Esophagus (tissue), 2 donors: Measurements from ENCODE around the gene LCLAT1. TPM values are rescaled to one million over a fixed set of nuclear protein-coding genes. Genes with fewer than 3 reads are reported as not detected.

Experiments
- H3K27ac ChIP-seq, 2 donors: one replicate each; pipeline ENCODE4 v1.5.1; 2013; ENCODE audit warnings: low read depth in 2 of 2, mild to moderate bottlenecking in 2 of 2, inconsistent platforms in 1 of 2, low read length in 1 of 2, moderate library complexity in 1 of 2
- H3K27me3 ChIP-seq, 2 donors: one replicate each; pipeline ENCODE4 v1.6.1; 2013; ENCODE audit warnings: low read length in 2 of 2, control low read depth in 1 of 2, mild to moderate bottlenecking in 1 of 2; ENCODE audit not compliant: insufficient read depth in 2 of 2, control insufficient read depth in 1 of 2
- H3K36me3 ChIP-seq, 2 donors: one replicate each; pipeline ENCODE4 v1.6.1; 2013; ENCODE audit warnings: low read length in 1 of 2; ENCODE audit not compliant: control insufficient read depth in 2 of 2, insufficient read depth in 2 of 2
- H3K4me1 ChIP-seq, 2 donors: one replicate each; pipeline ENCODE4 v1.6.1; 2013; ENCODE audit warnings: low read length in 1 of 2; ENCODE audit not compliant: control insufficient read depth in 2 of 2, insufficient read depth in 2 of 2
- H3K4me3 ChIP-seq, 2 donors: one replicate each; pipeline ENCODE4 v1.5.1; 2013; ENCODE audit warnings: low read length in 2 of 2, mild to moderate bottlenecking in 2 of 2, low read depth in 1 of 2, moderate library complexity in 1 of 2
- H3K9me3 ChIP-seq, 2 donors: one replicate each; pipeline ENCODE4 v1.6.1; 2013; ENCODE audit warnings: mild to moderate bottlenecking in 2 of 2, low read depth in 1 of 2, low read length in 1 of 2, moderate library complexity in 1 of 2; ENCODE audit not compliant: control insufficient read depth in 2 of 2, insufficient read depth in 1 of 2
- WGBS, 2 donors: extraction: QIAGEN DNeasy Blood & Tissue Kit; methylation state at CpG; one replicate each; pipeline ENCODE4 v1.1.7; 2013; 5-methylcytosine and 5-hydroxymethylcytosine counted together
- polyA plus RNA-seq, 2 donors: library from polyadenylated mRNA; stranded (reverse); fragments of 200-250 nt; gene quantifications; one replicate each; pipeline ENCODE4 v1.2.3, GENCODE V29; 2013
- donor health status: healthy with polysubstance abuse.
- donor health status: Bipolar disorder and iron deficiency.

Gene LCLAT1
- polyA plus RNA-seq = 1 to 10 TPM; 1.6 to 2.0 TPM

DNA sequence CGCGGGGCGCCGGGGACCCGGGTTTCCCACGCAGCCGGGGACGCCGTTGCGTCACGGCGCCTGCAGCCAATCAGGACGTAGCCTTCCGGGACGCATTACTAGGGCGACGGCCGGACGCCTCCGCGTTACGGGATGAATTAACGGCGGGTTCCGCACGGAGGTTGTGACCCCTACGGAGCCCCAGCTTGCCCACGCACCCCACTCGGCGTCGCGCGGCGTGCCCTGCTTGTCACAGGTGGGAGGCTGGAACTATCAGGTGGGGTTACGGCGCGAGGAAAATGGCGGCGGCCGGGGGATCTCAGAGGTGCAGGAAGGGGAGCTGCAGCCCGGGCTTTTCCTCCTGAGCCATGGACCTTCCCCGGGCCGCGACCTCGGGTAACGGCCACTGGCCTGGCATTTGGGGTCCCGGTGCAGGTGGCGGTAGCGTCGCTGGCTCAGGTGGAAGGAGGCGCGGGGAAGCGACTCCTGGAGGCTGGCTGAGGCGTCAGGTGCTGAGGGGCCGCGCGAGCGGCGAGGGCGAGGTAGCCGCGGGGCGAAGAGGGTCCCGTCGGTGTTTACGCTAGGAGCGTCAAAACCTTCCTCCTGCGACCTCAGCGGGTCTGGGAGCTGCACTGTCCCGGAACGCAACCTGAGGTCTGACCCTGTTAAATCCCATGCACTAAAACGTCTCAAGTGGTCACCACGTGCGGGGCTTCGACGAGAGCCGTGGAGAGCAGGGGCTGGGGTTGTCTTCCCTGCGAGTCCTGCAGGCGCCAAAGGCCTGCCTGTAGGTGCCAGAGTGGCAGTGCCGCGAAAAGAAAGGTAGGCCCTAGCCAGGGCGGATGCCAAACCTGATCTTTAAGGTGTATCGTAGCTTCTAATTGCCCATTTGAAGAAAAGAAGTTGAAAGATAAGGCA is at the start of gene LCLAT1:
Gene LCLAT1 (plus strand): TSS at position 98 of the 897 bp plus-strand sequence. CDS start 78,345 bp downstream, outside the sequence.
- Histone ChIP-seq H3K36me3 (no peaks in the 10 kb centered on the region), H3K27ac (peak within 1 kb of the TSS; percentile 67 to 88), H3K27me3 (no peaks in the 10 kb centered on the region), H3K4me1 (peaks cover 0 to 2% of the 10 kb centered on the region in 2 donors), H3K4me3 (peak within 1 kb of the TSS; percentile 85 to 89), H3K9me3 (no peaks in the 10 kb centered on the region)
- 2% methylated on average over 83 of the region's 83 CpGs for WGBS, 2 donors

DNA sequence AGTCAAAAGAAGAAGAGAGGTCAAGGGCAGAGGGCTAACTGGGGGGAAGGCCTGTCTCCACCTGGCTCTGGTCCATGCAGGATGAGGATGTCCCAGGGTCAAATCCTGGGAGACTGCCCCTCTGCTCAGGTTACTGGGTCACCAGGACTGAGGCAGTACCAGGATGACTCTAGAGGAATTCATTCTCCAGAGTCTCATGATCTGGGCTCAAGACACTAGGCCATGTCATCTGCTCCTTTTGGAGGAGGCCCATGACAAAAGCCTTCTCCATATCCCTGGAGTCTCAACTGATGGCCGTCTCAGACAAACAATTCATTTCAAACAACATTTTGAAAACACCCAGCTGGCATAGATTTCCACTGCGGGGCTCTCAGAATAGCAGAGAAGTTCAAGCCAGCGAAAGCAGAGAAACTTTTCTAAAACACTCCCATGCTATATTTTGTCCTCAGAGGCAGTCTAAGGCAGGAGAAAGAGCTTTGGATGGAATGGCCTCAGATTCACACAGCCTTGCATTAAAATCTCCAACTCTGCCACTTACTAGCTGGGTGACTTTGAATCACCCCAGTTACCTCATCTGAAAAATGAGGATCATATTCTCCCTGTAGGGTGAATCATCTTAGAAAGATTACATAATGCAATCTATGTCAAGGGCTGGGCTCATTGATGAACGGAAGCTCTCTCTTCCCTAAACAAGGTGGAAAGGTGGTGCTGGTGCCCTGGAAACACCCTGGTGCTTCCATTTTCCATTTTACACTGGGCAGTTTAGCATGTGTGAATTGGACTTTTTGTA is 48.8 kb upstream of the LCLAT1 start:
- no peak overlapping the region for H3K27ac ChIP-seq
- no peaks in the 10 kb centered on the region for H3K36me3 ChIP-seq
- WGBS, 2 donors = 64 to 84% methylated on average over 4 of the region's 4 CpGs
- H3K27me3 ChIP-seq = no peaks in the 10 kb centered on the region
- H3K4me1 ChIP-seq = peaks cover 0 to 5% of the 10 kb centered on the region in 2 donors
- H3K4me3 ChIP-seq = no peak overlapping the region
- H3K9me3 ChIP-seq = no peaks in the 10 kb centered on the region

DNA sequence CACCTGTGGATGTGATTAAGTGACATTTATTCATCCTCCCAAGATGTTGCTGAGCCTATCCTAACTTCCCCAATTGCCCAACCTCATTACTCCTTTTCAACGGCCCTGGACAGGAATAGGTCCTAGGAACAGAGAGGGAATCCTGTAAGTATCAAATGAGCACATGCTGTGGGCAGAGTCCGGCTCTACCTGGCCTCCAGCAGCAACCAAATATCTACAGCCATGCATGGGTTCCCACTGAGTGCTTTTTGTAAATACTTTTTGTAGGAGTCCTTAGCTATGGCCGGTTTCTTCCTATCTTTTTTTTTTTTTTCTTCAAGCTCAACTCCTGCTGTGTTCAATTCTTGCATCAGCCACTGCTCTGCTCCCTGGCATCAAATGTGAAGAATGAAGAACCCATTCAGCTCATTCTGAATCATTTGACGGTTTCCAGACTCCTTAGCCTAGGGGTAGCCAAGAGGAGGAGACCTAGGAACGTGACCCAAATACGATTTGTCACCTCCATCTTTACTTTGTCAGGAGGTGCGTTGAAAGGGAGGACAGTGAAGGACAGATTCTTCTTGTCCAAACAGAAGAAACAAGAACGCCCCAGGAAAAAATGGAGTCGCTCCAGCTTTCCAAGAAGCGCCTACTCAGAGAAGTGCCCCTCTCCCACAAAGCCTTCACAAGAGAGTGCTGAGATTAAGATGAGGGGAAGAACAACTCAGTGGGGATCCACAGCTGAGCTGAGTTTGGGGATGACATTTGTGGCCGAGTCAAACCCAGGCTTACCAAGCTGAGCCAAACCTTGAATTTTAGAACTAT is 46.7 kb upstream of the LCLAT1 start:
- Histone ChIP-seq H3K27me3 (no peaks in the 10 kb centered on the region), H3K4me3 (no peak overlapping the region), H3K4me1 (peaks cover 0 to 7% of the 10 kb centered on the region in 2 donors), H3K9me3 (no peaks in the 10 kb centered on the region), H3K36me3 (no peaks in the 10 kb centered on the region), H3K27ac (no peak overlapping the region)
- 84 to 92% methylated on average over 11 of the region's 11 CpGs for WGBS, 2 donors

DNA sequence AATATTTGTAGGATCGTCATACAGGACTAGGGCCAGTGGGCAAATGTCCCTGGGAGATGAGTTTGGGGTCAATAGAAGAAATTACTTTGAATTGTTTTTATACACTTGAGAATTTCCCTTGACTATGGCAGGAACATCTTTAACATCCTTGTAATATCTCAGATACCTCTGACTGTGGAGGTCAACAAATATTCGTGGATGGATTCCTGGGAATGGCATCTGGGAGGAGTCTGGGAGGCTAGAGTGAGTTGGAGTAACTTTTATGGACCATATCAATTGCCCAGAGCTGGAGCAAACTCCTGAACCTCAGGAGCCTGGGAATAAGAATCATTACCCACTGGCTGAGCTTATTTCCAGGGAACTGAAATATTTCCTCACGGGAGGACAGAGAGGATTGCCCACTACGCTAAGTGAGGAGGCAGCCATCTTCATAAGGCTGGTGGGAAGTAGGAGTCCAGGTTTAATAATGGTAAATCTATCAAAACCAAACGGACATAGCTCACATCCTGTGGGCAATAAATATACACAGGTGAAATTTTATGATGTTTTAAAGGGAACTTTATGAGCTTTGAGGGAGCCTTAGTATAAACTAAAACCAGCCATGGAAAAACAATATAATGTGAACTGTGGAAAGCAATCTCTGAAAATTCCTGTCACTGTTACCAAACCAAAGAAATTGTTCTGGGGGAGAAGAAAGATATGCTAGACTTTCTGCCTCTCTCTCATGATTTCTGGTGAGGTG is 44.4 kb upstream of the LCLAT1 start:
- no peaks in the 10 kb centered on the region for H3K9me3 ChIP-seq
- no peaks in the 10 kb centered on the region for H3K27me3 ChIP-seq
- no peak overlapping the region for H3K27ac ChIP-seq
- no peaks in the 10 kb centered on the region for H3K36me3 ChIP-seq
- WGBS, 2 donors = 76 to 79% methylated on average over 5 of the region's 5 CpGs
- H3K4me1 ChIP-seq = peaks cover 0 to 6% of the 10 kb centered on the region in 2 donors
- H3K4me3 ChIP-seq = no peak overlapping the region

DNA sequence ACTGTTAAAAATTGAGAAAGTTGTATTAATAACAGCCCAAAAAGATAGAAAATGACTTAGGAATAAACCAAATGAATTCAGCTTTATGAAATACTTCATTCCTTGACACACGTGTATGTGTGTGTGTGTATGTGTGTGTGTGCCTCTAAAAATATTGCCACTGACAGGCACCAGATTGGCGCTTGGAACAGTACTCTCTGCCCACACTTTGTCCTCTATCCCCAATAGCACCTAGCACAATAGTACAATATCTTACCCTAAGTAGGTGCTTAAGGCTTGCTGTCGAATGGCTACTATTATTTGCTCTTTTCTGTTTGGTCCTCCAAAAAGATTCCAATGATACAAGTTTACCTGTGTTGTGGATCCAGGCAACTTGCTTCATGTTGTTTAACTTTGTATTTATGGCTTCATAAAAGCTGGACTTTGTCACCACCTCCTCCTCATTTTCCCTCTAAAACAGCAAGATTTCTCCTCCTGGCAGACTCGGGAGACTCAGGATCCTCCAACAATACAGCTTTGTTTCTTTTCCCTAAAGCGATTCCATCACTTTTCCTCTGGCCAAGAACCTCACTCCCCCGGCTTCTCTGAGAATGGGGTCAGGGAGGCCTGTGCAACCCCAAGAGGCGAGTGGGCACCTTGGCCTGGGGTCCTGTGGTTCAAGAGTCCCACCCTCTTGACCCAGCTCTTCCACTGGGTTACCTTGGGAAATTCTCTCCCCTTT is 43.3 kb upstream of the LCLAT1 start:
- H3K4me1 ChIP-seq = peaks cover 0 to 8% of the 10 kb centered on the region in 2 donors
- H3K27me3 ChIP-seq = no peaks in the 10 kb centered on the region
- no peaks in the 10 kb centered on the region for H3K9me3 ChIP-seq
- no peak overlapping the region for H3K27ac ChIP-seq
- WGBS, 2 donors = 77% methylated on average over 7 of the region's 7 CpGs
- no peaks in the 10 kb centered on the region for H3K36me3 ChIP-seq
- H3K4me3 ChIP-seq = no peak overlapping the region

DNA sequence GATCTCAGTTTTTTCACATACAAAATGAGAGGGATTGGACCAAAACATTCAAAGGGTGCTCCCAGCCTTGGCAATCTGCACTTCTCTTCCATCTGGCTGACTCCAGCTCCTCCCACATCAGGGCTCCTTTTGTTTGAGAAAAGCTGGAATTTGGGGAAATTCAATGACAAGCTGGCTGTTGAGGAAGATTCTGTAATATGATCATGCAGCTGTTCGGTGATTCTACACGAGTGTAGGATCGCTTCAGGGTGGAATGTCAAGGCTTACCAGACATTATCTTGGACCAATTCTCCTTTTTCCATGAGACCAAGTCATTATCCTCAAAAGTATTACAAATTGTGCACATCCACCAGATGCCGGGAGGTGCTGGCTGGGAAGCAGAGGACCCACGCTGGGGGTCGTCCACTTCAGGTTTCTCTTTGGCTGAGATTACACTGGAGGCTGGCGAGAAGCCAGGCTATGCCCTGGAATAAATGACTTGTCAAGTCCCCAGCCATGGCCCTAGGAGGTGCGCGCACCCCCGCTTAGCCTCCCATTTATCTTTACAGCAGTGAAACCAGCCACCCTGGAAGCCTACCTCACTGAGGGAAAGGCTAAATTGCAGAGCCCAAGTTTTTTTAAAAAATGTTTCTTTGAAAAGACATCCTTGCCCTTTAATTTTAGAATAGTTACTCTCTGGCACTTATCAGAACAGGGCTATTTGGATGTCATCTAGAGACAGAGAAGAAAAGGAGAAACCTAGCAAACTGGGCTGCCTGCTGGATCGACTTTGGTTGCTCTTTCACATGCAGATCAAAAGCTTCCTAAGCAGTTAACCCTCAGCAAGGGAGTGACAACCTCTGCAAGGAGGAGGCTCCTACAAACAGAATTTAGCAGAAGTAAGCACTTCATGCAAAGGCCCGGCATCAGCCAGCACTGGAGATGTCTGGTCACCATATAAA is 42.5 kb upstream of the LCLAT1 start:
- WGBS, 2 donors = 58 to 68% methylated on average over 12 of the region's 12 CpGs
- peaks cover 0 to 8% of the 10 kb centered on the region in 2 donors for H3K4me1 ChIP-seq

DNA sequence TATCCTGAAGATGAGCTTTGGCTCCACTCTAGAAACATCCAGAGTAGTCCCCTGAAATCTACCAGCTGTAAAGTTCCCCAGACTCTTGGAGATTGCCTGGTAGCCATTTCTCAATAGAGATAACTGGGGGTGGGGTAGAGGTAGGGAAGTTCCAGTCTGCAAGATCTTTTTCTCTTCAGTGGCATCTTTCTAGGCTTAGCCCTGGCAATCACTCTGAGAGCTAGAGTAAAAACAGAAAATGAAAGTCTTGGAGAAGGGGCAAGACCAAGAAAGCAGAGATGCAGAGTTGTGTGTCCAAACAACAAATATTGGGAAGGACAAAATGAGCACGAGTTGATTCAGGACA is 41.8 kb upstream of the LCLAT1 start:
- H3K4me3 ChIP-seq = no peak overlapping the region
- H3K27ac ChIP-seq = no peak overlapping the region
- 44 to 74% methylated on average over 1 of the region's 1 CpG for WGBS, 2 donors
- H3K4me1 ChIP-seq = peaks cover 0 to 8% of the 10 kb centered on the region in 2 donors
- no peaks in the 10 kb centered on the region for H3K9me3 ChIP-seq
- no peaks in the 10 kb centered on the region for H3K36me3 ChIP-seq
- H3K27me3 ChIP-seq = no peaks in the 10 kb centered on the region

More for the DNA sequence above, 42.5 kb upstream of the LCLAT1 start:
- Histone ChIP-seq H3K9me3 (no peaks in the 10 kb centered on the region), H3K27me3 (no peaks in the 10 kb centered on the region), H3K36me3 (no peaks in the 10 kb centered on the region), H3K27ac (peak overlapping the region in 1 of 2 donors; percentile 35), H3K4me3 (no peak overlapping the region)

DNA sequence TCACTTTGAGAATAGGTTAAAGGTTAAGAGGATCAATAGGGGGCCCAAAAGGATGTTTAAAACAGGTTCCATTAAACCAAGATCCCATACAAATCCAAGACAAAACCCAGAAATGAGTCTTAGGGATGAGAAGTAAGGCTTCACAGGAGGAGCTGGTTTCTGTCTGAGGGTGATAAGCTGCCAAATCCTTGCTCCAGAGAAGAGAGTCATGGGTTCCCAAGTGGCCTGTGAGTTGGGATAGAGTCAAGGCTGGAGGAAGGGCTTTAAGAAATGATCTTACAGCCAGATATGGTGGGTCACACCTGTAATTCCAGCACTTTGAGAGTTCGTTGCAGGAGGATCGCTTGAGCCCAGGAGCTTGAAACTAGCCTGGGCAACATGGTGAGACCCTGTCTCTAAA is 40.2 kb upstream of the LCLAT1 start:
- 91 to 96% methylated on average over 2 of the region's 2 CpGs for WGBS, 2 donors
- Histone ChIP-seq H3K9me3 (no peaks in the 10 kb centered on the region), H3K36me3 (no peaks in the 10 kb centered on the region), H3K27me3 (no peaks in the 10 kb centered on the region), H3K4me1 (peaks cover 0 to 5% of the 10 kb centered on the region in 2 donors), H3K27ac (no peak overlapping the region), H3K4me3 (no peak overlapping the region)
